BLaER1 (cell line): ENCODE results near the gene TMEM201.

Source experiments
- H3K27ac ChIP-seq: shearing (Covaris generic); formaldehyde crosslinking; 2 replicates; pipeline ENCODE4 v1.8.1; 2022
- H3K27me3 ChIP-seq: shearing (Covaris generic); formaldehyde crosslinking; 2 replicates; pipeline ENCODE4 v1.8.1; 2022
- H3K36me3 ChIP-seq: shearing (Covaris generic); formaldehyde crosslinking; 2 replicates; pipeline ENCODE4 v1.8.1; 2022
- H3K4me1 ChIP-seq: shearing (Covaris generic); formaldehyde crosslinking; 2 replicates; pipeline ENCODE4 v1.8.1; 2022
- H3K4me2 ChIP-seq: shearing (Covaris generic); formaldehyde crosslinking; 2 replicates; pipeline ENCODE4 v1.8.1; 2022
- H3K4me3 ChIP-seq: shearing (Covaris generic); formaldehyde crosslinking; 2 replicates; pipeline ENCODE4 v1.8.1; 2022
- H3K9ac ChIP-seq: shearing (Covaris generic); formaldehyde crosslinking; 2 replicates; pipeline ENCODE4 v1.8.1; 2022
- H3K9me3 ChIP-seq: shearing (Covaris generic); formaldehyde crosslinking; 2 replicates; pipeline ENCODE4 v1.8.1; 2022
- H4K20me1 ChIP-seq: shearing (Covaris generic); formaldehyde crosslinking; 2 replicates; pipeline ENCODE4 v1.8.1; 2022
- Cebpa-rat ChIP-seq: shearing (Covaris generic); IDR thresholded peaks from 2 replicates; pipeline ENCODE4 v1.8.1; 2022

TMEM201 gene

GRCh38 chr1:9588551-9589143, at the start of gene TMEM201:
TSS of gene TMEM201 (plus strand) at chr1:9588911. CDS start at chr1:9588931, 20 bp downstream.
- peak within 1 kb of the TSS; percentile 95 for H3K27ac ChIP-seq

GRCh38 chr1:9539165-9539828, 49.4 kb upstream of the TMEM201 start, which contains the start of gene SLC25A33:
TSS of gene SLC25A33 (plus strand) at chr1:9539465. CDS start at chr1:9539692, 227 bp downstream.
- Histone ChIP-seq H3K4me3 (peak within 1 kb of the TSS; percentile 94), H3K9ac (peak within 1 kb of the TSS; percentile 90), H4K20me1 (peaks cover 48% of the 10 kb centered on the region), H3K27ac (peak within 1 kb of the TSS; percentile 93), H3K4me1 (peaks cover 44% of the 10 kb centered on the region), H3K36me3 (no peaks in the 10 kb centered on the region; the same call in 1 of the 2 replicates), H3K4me2 (peak within 1 kb of the TSS; percentile 95), H3K9me3 (no peaks in the 10 kb centered on the region), H3K27me3 (no peaks in the 10 kb centered on the region)
- TF ChIP-seq Cebpa-rat = 0 out of 2 replicates have a peak, but pooled peaks have one; percentile 26

More at GRCh38 chr1:9588551-9589143, at the start of gene TMEM201:
- H4K20me1 ChIP-seq = peaks cover 46% of the 10 kb centered on the region
- peaks cover 12% of the 10 kb centered on the region for H3K36me3 ChIP-seq
- no peaks in the 10 kb centered on the region for H3K9me3 ChIP-seq
- H3K4me3 ChIP-seq = peak within 1 kb of the TSS; percentile 96
- H3K9ac ChIP-seq = peak within 1 kb of the TSS; percentile 87
- H3K27me3 ChIP-seq = no peaks in the 10 kb centered on the region
- peaks cover 48% of the 10 kb centered on the region for H3K4me1 ChIP-seq
- no peak for TF ChIP-seq Cebpa-rat
- H3K4me2 ChIP-seq = peak within 1 kb of the TSS; percentile 99

- Histone ChIP-seq H3K4me3 (peak overlapping the region; percentile 94), H3K4me2 (peak overlapping the region; percentile 95), H3K4me1 (peaks cover 46% of the 10 kb centered on the region), H4K20me1 (peaks cover 55% of the 10 kb centered on the region), H3K9me3 (no peaks in the 10 kb centered on the region), H3K27me3 (no peaks in the 10 kb centered on the region), H3K36me3 (no peaks in the 10 kb centered on the region; the same call in 1 of the 2 replicates), H3K9ac (peak overlapping the region; percentile 90), H3K27ac (peak overlapping the region; percentile 93)
- TF ChIP-seq Cebpa-rat = no peak
Measured at GRCh38 chr1:9539829-9540550, 48.7 kb upstream of the TMEM201 start.

GRCh38 chr1:9542430-9542829, 46.3 kb upstream of the TMEM201 start:
- H4K20me1 ChIP-seq = peaks cover 79% of the 10 kb centered on the region
- no peak for TF ChIP-seq Cebpa-rat
- H3K27ac ChIP-seq = no peak overlapping the region
- H3K4me1 ChIP-seq = peaks cover 46% of the 10 kb centered on the region
- H3K4me2 ChIP-seq = peak overlapping the region; percentile 41
- H3K4me3 ChIP-seq = no peak overlapping the region
- H3K9me3 ChIP-seq = no peaks in the 10 kb centered on the region
- H3K36me3 ChIP-seq = peaks cover 7% of the 10 kb centered on the region; the same call in 1 of the 2 replicates
- peak overlapping the region; percentile 6; the same call in 1 of the 2 replicates for H3K9ac ChIP-seq
- no peaks in the 10 kb centered on the region for H3K27me3 ChIP-seq

GRCh38 chr1:9544926-9545325, 43.8 kb upstream of the TMEM201 start:
- Histone ChIP-seq H4K20me1 (peaks cover 99% of the 10 kb centered on the region), H3K4me1 (peaks cover 32% of the 10 kb centered on the region), H3K27ac (no peak overlapping the region), H3K9me3 (peaks cover 11% of the 10 kb centered on the region), H3K4me2 (no peak overlapping the region), H3K4me3 (no peak overlapping the region), H3K9ac (no peak overlapping the region), H3K36me3 (peaks cover 30% of the 10 kb centered on the region), H3K27me3 (no peaks in the 10 kb centered on the region)
- TF ChIP-seq Cebpa-rat = no peak

- Histone ChIP-seq H3K4me1 (no peaks in the 10 kb centered on the region), H3K27ac (no peak overlapping the region), H3K36me3 (peaks cover 62% of the 10 kb centered on the region), H3K9ac (no peak overlapping the region), H3K4me3 (no peak overlapping the region), H3K4me2 (no peak overlapping the region), H3K9me3 (peaks cover 11% of the 10 kb centered on the region), H3K27me3 (no peaks in the 10 kb centered on the region), H4K20me1 (peaks cover 94% of the 10 kb centered on the region)
- no peak for TF ChIP-seq Cebpa-rat
Measured at GRCh38 chr1:9549955-9550546, 38.7 kb upstream of the TMEM201 start.

GRCh38 chr1:9551984-9552383, 36.7 kb upstream of the TMEM201 start:
- no peak overlapping the region for H3K27ac ChIP-seq
- TF ChIP-seq Cebpa-rat = no peak
- H3K36me3 ChIP-seq = peaks cover 77% of the 10 kb centered on the region

GRCh38 chr1:9553736-9554144, 35.0 kb upstream of the TMEM201 start:
- Histone ChIP-seq H3K4me3 (no peak overlapping the region), H3K27ac (no peak overlapping the region), H3K9me3 (no peaks in the 10 kb centered on the region), H3K36me3 (peaks cover 79% of the 10 kb centered on the region), H3K27me3 (no peaks in the 10 kb centered on the region), H3K4me2 (no peak overlapping the region), H3K4me1 (no peaks in the 10 kb centered on the region), H4K20me1 (peaks cover 90% of the 10 kb centered on the region), H3K9ac (no peak overlapping the region)
- TF ChIP-seq Cebpa-rat = no peak

More at GRCh38 chr1:9551984-9552383, 36.7 kb upstream of the TMEM201 start:
- H3K4me3 ChIP-seq = no peak overlapping the region
- no peaks in the 10 kb centered on the region for H3K4me1 ChIP-seq
- peaks cover 90% of the 10 kb centered on the region for H4K20me1 ChIP-seq
- no peak overlapping the region for H3K9ac ChIP-seq
- H3K27me3 ChIP-seq = no peaks in the 10 kb centered on the region
- peaks cover 11% of the 10 kb centered on the region for H3K9me3 ChIP-seq
- H3K4me2 ChIP-seq = no peak overlapping the region

GRCh38 chr1:9555942-9556341, 32.8 kb upstream of the TMEM201 start:
- Histone ChIP-seq H3K36me3 (peaks cover 75% of the 10 kb centered on the region), H3K4me3 (no peak overlapping the region), H3K4me1 (no peaks in the 10 kb centered on the region), H3K9ac (no peak overlapping the region), H3K4me2 (no peak overlapping the region), H3K27me3 (no peaks in the 10 kb centered on the region), H3K27ac (no peak overlapping the region), H4K20me1 (peaks cover 82% of the 10 kb centered on the region), H3K9me3 (no peaks in the 10 kb centered on the region)
- TF ChIP-seq Cebpa-rat = no peak
